ENCODE data around the gene SPATA6L. TPM values are rescaled to one million over a fixed set of nuclear protein-coding genes. Genes with fewer than 3 reads are reported as not detected.

Gene SPATA6L
- total RNA-seq, 1 donor from 2014 or later, result 0.53 TPM

GRCh38 chr9:4630836-4631235 lies 35.4 kb downstream of the SPATA6L start:
- Mint-ChIP-seq H3K4me3 (no peak overlapping the region), H3K27ac (no peak overlapping the region), H3K9me3 (no peaks in the 10 kb centered on the region), H3K36me3 (ENCODE audit: low read depth) (no peaks in the 10 kb centered on the region), H3K27me3 (peaks cover 7% of the 10 kb centered on the region), H3K4me1 (no peaks in the 10 kb centered on the region)
- intact Hi-C loops (cut with micrococcal nuclease), result no loop called here
- POLR2A ChIA-PET, result no interaction called here
- DNase-seq (no peak), ATAC-seq (ENCODE audit: low read depth) (no peak)
- TF ChIP-seq CTCF (IDR thresholded peaks at IDR 0.05), result no peak
- CTCF ChIA-PET, result no interaction called here

GRCh38 chr9:4622016-4622415 lies 44.3 kb downstream of the SPATA6L start:
- POLR2A ChIA-PET, result no interaction called here
- Mint-ChIP-seq H3K27ac (no peak overlapping the region), H3K27me3 (no peaks in the 10 kb centered on the region)

GRCh38 chr9:4620881-4621555 lies 45.3 kb downstream of the SPATA6L start:
- no peak for ATAC-seq (ENCODE audit: low read depth)
- ChIA-PET POLR2A (interaction anchor here (0.6 kb wide), 1 partner anchor 11 kb away, joined by 5 read pairs; no protein-coding TSS in a partner anchor), CTCF (no interaction called here)
- Mint-ChIP-seq H3K27me3 (no peaks in the 10 kb centered on the region), H3K36me3 (ENCODE audit: low read depth) (no peaks in the 10 kb centered on the region), H3K27ac (no peak overlapping the region), H3K9me3 (no peaks in the 10 kb centered on the region), H3K4me1 (no peaks in the 10 kb centered on the region), H3K4me3 (no peak overlapping the region)
- no peak for TF ChIP-seq CTCF (IDR thresholded peaks at IDR 0.05)
- intact Hi-C loops (cut with micrococcal nuclease), result no loop called here
- no peak for DNase-seq

More at GRCh38 chr9:4622016-4622415, 44.3 kb downstream of the SPATA6L start:
- CTCF ChIA-PET, result no interaction called here
- Mint-ChIP-seq H3K4me3 (no peak overlapping the region), H3K36me3 (ENCODE audit: low read depth) (no peaks in the 10 kb centered on the region), H3K4me1 (no peaks in the 10 kb centered on the region), H3K9me3 (no peaks in the 10 kb centered on the region)
- intact Hi-C loops (cut with micrococcal nuclease), result no loop called here
- ATAC-seq (ENCODE audit: low read depth), result no peak
- TF ChIP-seq CTCF (IDR thresholded peaks at IDR 0.05), result no peak
- DNase-seq, result no peak

GRCh38 chr9:4620057-4620765 lies 46.1 kb downstream of the SPATA6L start:
- Mint-ChIP-seq H3K27me3 (no peaks in the 10 kb centered on the region), H3K9me3 (no peaks in the 10 kb centered on the region), H3K36me3 (ENCODE audit: low read depth) (no peaks in the 10 kb centered on the region), H3K4me1 (no peaks in the 10 kb centered on the region), H3K4me3 (no peak overlapping the region), H3K27ac (no peak overlapping the region)
- POLR2A ChIA-PET, result no interaction called here
- no peak for TF ChIP-seq CTCF (IDR thresholded peaks at IDR 0.05)
- no peak for DNase-seq
- CTCF ChIA-PET, result no interaction called here
- intact Hi-C loops (cut with micrococcal nuclease), result no loop called here
- no peak for ATAC-seq (ENCODE audit: low read depth)

GRCh38 chr9:4618700-4619099 lies 47.6 kb downstream of the SPATA6L start:
- intact Hi-C loops (cut with micrococcal nuclease), result no loop called here
- ATAC-seq (ENCODE audit: low read depth) (no peak), DNase-seq (no peak)
- H3K36me3 Mint-ChIP-seq (ENCODE audit: low read depth), result no peaks in the 10 kb centered on the region
- no peak overlapping the region for H3K4me3 Mint-ChIP-seq
- POLR2A ChIA-PET, result no interaction called here
- CTCF ChIA-PET, result no interaction called here
- TF ChIP-seq CTCF (IDR thresholded peaks at IDR 0.05), result no peak
- no peaks in the 10 kb centered on the region for H3K9me3 Mint-ChIP-seq
- H3K4me1 Mint-ChIP-seq, result no peaks in the 10 kb centered on the region
- no peak overlapping the region for H3K27ac Mint-ChIP-seq
- no peaks in the 10 kb centered on the region for H3K27me3 Mint-ChIP-seq
